Hepatocyte (in vitro differentiated cells): ENCODE measurements around the gene CBX2.
A peak's percentile ranks its signal among the peaks of the same experiment; 100 is the strongest.

Source experiments
- EZH2 ChIP-seq: fragments of 200-600 bp; sonication (generic); IDR thresholded peaks from 2 replicates; pipeline ENCODE4 v1.6.1; 2016; ENCODE audit warnings: antibody characterized with exemption, mild to moderate bottlenecking, borderline replicate concordance
- TF ChIP-seq, protein P1 (sequence below): fragments of 200-600 bp; sonication (generic); IDR thresholded peaks from 2 replicates; pipeline ENCODE4 v1.5.1; 2016; ENCODE audit warnings: antibody characterized with exemption, mild to moderate bottlenecking; ENCODE audit not compliant: poor library complexity

DNA sequence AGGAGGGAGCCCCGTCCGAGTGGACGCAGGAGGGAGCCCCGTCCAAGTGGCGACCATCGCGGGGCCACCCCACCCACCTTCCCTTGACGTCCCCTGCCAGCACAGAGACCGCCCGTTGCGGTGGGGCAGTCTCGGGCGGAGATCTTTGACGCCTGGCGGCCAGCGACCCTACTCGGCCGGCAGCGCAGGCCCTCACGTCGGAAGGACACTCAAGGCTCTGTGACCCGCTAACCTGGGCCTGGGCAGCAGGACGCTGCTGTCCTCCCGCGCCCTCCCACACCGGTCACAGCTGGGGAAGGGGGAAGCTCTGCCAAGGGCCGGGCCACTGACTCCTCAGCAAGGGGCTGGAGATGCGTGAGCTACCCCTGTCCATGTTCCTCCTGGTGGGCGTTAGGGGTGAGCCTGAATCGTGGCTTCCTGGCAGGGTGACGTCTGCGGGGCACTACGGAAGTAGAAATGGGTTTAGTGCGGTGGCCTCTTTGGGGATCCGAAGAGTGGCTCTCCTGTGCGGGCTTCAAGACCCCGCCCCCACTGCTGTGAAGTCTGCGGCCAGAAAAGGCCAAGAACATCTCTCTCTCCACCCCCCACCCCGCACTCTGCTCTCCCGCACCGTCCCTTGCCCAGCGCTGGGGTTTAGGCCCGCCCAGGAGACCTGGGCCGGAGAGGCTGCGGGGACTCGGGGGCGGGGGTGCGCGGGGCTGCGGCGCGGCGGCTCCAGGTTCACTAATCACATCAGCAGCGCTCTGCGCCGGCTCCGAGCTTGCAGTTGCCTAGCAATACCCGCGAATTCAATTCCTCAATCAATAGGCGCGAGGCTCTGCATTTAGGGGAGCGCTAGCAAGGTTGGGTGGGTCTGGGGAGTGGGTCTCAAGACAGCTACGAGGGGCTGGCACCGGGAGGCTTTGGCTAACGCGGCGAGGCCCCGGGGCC, 13.1 kb downstream of the CBX2 start:
- TF ChIP-seq, protein P1, sequence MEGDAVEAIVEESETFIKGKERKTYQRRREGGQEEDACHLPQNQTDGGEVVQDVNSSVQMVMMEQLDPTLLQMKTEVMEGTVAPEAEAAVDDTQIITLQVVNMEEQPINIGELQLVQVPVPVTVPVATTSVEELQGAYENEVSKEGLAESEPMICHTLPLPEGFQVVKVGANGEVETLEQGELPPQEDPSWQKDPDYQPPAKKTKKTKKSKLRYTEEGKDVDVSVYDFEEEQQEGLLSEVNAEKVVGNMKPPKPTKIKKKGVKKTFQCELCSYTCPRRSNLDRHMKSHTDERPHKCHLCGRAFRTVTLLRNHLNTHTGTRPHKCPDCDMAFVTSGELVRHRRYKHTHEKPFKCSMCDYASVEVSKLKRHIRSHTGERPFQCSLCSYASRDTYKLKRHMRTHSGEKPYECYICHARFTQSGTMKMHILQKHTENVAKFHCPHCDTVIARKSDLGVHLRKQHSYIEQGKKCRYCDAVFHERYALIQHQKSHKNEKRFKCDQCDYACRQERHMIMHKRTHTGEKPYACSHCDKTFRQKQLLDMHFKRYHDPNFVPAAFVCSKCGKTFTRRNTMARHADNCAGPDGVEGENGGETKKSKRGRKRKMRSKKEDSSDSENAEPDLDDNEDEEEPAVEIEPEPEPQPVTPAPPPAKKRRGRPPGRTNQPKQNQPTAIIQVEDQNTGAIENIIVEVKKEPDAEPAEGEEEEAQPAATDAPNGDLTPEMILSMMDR: no peak
- peak; percentile 81 for TF ChIP-seq EZH2
